HEK293 (cell line): ENCODE data around the gene UQCRQ.

ENCODE experiments used
- CTCF ChIP-seq: fragments of 450-650 bp; formaldehyde crosslinking; IDR thresholded peaks from 2 replicates; pipeline ENCODE4 v1.5.1; 2016; ENCODE audit warnings: missing biosample characterization, missing genetic modification characterization
- RBAK ChIP-seq: fragments of 450-650 bp; formaldehyde crosslinking; IDR thresholded peaks from 2 replicates; pipeline ENCODE4 v1.5.1; 2016; ENCODE audit warnings: missing biosample characterization, missing genetic modification characterization
- SP2 ChIP-seq: fragments of 450-650 bp; formaldehyde crosslinking; IDR thresholded peaks from 2 replicates; pipeline ENCODE4 v1.5.1; 2016; ENCODE audit warnings: missing biosample characterization, missing genetic modification characterization
- YY1 ChIP-seq: fragments of 450-650 bp; formaldehyde crosslinking; IDR thresholded peaks from 2 replicates; pipeline ENCODE4 v1.5.1; 2018; ENCODE audit warnings: missing biosample characterization, missing genetic modification characterization
- ZBTB6 ChIP-seq: fragments of 450-650 bp; formaldehyde crosslinking; IDR thresholded peaks from 2 replicates; pipeline ENCODE4 v1.5.1; 2017; ENCODE audit warnings: missing biosample characterization, missing genetic modification characterization
- ZBTB7A ChIP-seq: fragments of 450-650 bp; formaldehyde crosslinking; IDR thresholded peaks from 2 replicates; pipeline ENCODE4 v1.5.1; 2016; ENCODE audit warnings: low read depth, missing biosample characterization, missing genetic modification characterization
- ZFP3 ChIP-seq: fragments of 450-650 bp; formaldehyde crosslinking; IDR thresholded peaks from 2 replicates; pipeline ENCODE4 v1.5.1; 2016; ENCODE audit warnings: low read depth, missing biosample characterization, missing genetic modification characterization
- ZNF121 ChIP-seq: fragments of 450-650 bp; formaldehyde crosslinking; IDR thresholded peaks from 2 replicates; pipeline ENCODE4 v1.5.1; 2016; ENCODE audit warnings: missing biosample characterization, missing genetic modification characterization
- ZNF37A ChIP-seq: fragments of 450-650 bp; IDR thresholded peaks from 2 replicates; pipeline ENCODE4 v1.5.1; 2018; ENCODE audit warnings: missing biosample characterization, missing genetic modification characterization
- ZNF398 ChIP-seq: fragments of 450-650 bp; formaldehyde crosslinking; IDR thresholded peaks from 2 replicates; pipeline ENCODE4 v1.5.1; 2017; ENCODE audit warnings: missing biosample characterization, missing genetic modification characterization
- ZNF404 ChIP-seq: fragments of 450-650 bp; formaldehyde crosslinking; IDR thresholded peaks from 2 replicates; pipeline ENCODE4 v1.5.1; 2017; ENCODE audit warnings: missing biosample characterization, missing genetic modification characterization
- ZNF560 ChIP-seq: fragments of 450-650 bp; formaldehyde crosslinking; IDR thresholded peaks from 2 replicates; pipeline ENCODE4 v1.5.1; 2017; ENCODE audit warnings: missing biosample characterization, missing genetic modification characterization, borderline replicate concordance
- ZSCAN18 ChIP-seq: fragments of 450-650 bp; formaldehyde crosslinking; IDR thresholded peaks from 2 replicates; pipeline ENCODE4 v1.5.1; 2016; ENCODE audit warnings: missing biosample characterization, missing genetic modification characterization

GRCh38 chr5:132824426-132824825, 42.0 kb upstream of the UQCRQ start:
- TF ChIP-seq CTCF (tag by site-specific recombination) (no peak), ZNF121 (no peak), ZNF560 (tag by site-specific recombination) (no peak), YY1 (tag by site-specific recombination) (no peak), ZBTB7A (tag by site-specific recombination) (no peak), ZFP3 (tag by site-specific recombination) (no peak), ZNF398 (no peak), ZNF37A (tag by site-specific recombination) (no peak), RBAK (tag by site-specific recombination) (no peak), ZNF404 (no peak), ZSCAN18 (tag by site-specific recombination) (no peak), ZBTB6 (tag by site-specific recombination) (no peak), SP2 (tag by site-specific recombination) (no peak)
